Uterus (tissue), 2 donors: ENCODE data around the gene CAMK2N1.

Experiments used
- POLR2A ChIP-seq, 2 donors: fragments of 450-650 bp; IDR thresholded peaks; one replicate each; pipeline ENCODE4 v1.6.1; 2016; ENCODE audit warnings: antibody characterized with exemption in 2 of 2, mild to moderate bottlenecking in 1 of 2, moderate library complexity in 1 of 2
- TF ChIP-seq, protein P1 (sequence below), 4 experiments: fragments of 200-600 bp in 2 of 4; fragments of 450-650 bp in 2 of 4; sonication (generic) in 2 of 4; IDR thresholded peaks; one replicate each; pipeline ENCODE4 v1.5.1; 2016 to 2019; ENCODE audit warnings: antibody characterized with exemption in 4 of 4, mild to moderate bottlenecking in 2 of 4, moderate library complexity in 1 of 4

DNA sequence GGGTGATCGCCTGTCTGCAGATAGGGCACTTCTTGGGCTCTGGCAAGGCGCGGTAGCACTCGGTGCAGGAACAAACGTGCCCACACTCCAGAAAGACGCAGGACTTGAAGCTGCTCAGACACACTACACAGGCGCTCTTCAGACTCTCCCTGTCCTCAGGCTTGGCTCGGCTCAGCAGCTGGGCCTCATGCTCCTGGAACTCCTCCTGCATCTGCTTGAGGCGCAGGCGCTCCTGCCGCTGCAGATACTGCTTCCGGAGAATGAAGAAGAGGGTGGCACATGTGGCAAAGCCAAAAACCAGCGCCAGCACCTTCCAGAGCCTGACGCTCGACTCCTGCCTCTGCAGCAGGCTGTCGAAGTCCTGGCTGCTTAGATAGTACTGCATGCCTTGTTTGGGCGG lies 14.7 kb upstream of the CAMK2N1 start:
- TF ChIP-seq, protein P1, sequence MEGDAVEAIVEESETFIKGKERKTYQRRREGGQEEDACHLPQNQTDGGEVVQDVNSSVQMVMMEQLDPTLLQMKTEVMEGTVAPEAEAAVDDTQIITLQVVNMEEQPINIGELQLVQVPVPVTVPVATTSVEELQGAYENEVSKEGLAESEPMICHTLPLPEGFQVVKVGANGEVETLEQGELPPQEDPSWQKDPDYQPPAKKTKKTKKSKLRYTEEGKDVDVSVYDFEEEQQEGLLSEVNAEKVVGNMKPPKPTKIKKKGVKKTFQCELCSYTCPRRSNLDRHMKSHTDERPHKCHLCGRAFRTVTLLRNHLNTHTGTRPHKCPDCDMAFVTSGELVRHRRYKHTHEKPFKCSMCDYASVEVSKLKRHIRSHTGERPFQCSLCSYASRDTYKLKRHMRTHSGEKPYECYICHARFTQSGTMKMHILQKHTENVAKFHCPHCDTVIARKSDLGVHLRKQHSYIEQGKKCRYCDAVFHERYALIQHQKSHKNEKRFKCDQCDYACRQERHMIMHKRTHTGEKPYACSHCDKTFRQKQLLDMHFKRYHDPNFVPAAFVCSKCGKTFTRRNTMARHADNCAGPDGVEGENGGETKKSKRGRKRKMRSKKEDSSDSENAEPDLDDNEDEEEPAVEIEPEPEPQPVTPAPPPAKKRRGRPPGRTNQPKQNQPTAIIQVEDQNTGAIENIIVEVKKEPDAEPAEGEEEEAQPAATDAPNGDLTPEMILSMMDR (IDR thresholded peaks at IDR 0.05): no peak
- TF ChIP-seq POLR2A (IDR thresholded peaks at IDR 0.05): no peak
